ENCODE data around the gene CRYBG3.

Gene CRYBG3

GRCh38 chr3:97956051-97956450, 134.2 kb downstream of the CRYBG3 start:
- Histone ChIP-seq H3K4me1 (ENCODE audit: control insufficient read depth, insufficient read depth, low read depth, low read length) (peaks cover 6% of the 10 kb centered on the region), H3K79me1 (replicated peaks; ENCODE audit: low read length, poor library complexity, severe bottlenecking) (peaks cover 2% of the 10 kb centered on the region), H3K27me3 (ENCODE audit: control insufficient read depth in 1 of 2, insufficient read depth in 1 of 2, low read length in 2 of 2) (no peaks in the 10 kb centered on the region), H3K14ac (ENCODE audit: low read length in 2 of 2) (no peak overlapping the region), H2BK5ac (ENCODE audit: low read depth, low read length, poor library complexity, severe bottlenecking) (no peak overlapping the region), H3K4me3 (ENCODE audit: insufficient read depth in 1 of 2, low read depth in 1 of 2, low read length in 2 of 2) (no peak overlapping the region), H3K9me3 (ENCODE audit: control insufficient read depth, low read length) (no peaks in the 10 kb centered on the region), H3K4me2 (ENCODE audit: low read length, poor library complexity, severe bottlenecking) (no peak overlapping the region), H2BK12ac (ENCODE audit: low read length in 2 of 2) (no peak overlapping the region), H3K9ac (ENCODE audit: low read length) (no peak overlapping the region), H3K36me3 (ENCODE audit: control insufficient read depth in 1 of 2, insufficient read depth in 2 of 2, low read depth in 1 of 2, low read length in 2 of 2) (peaks cover 4 to 60% of the 10 kb centered on the region in 2 experiments), H4K91ac (ENCODE audit: low read length) (no peak overlapping the region), H3K4ac (ENCODE audit: low read depth in 1 of 2, low read length in 2 of 2) (no peak overlapping the region), H3K27ac (ENCODE audit: low read length, poor library complexity, severe bottlenecking) (no peak overlapping the region), H2BK15ac (ENCODE audit: low read depth, poor library complexity, severe bottlenecking) (no peak overlapping the region), H2AFZ (ENCODE audit: low read depth, low read length) (no peak overlapping the region), H2BK120ac (ENCODE audit: low read depth, low read length) (no peak overlapping the region), H2AK5ac (ENCODE audit: low read length, severe bottlenecking) (no peak overlapping the region), H4K8ac (ENCODE audit: low read length) (no peak overlapping the region), H3K23ac (ENCODE audit: low read length in 2 of 2) (no peak overlapping the region), H3K18ac (ENCODE audit: low read depth in 1 of 2, low read length in 2 of 2) (no peak overlapping the region)
- DNase-seq, result no peak
- 78% methylated on average over 3 of the region's 3 CpGs for WGBS

- no peak overlapping the region for H2BK5ac ChIP-seq (ENCODE audit: low read depth, low read length, poor library complexity, severe bottlenecking)
- no peak overlapping the region for H3K27ac ChIP-seq (ENCODE audit: low read length, poor library complexity, severe bottlenecking)
- H2BK15ac ChIP-seq (ENCODE audit: low read depth, poor library complexity, severe bottlenecking), result no peak overlapping the region
- no peak overlapping the region for H2AFZ ChIP-seq (ENCODE audit: low read depth, low read length)
- H2BK12ac ChIP-seq (ENCODE audit: low read length in 2 of 2), result no peak overlapping the region
- H3K23ac ChIP-seq (ENCODE audit: low read length in 2 of 2), result no peak overlapping the region
- 90% methylated on average over 8 of the region's 8 CpGs for WGBS
- H3K4me3 ChIP-seq (ENCODE audit: insufficient read depth in 1 of 2, low read depth in 1 of 2, low read length in 2 of 2), result no peak overlapping the region
- no peak overlapping the region for H3K9ac ChIP-seq (ENCODE audit: low read length)
- peaks cover 4 to 50% of the 10 kb centered on the region in 2 experiments for H3K36me3 ChIP-seq (ENCODE audit: control insufficient read depth in 1 of 2, insufficient read depth in 2 of 2, low read depth in 1 of 2, low read length in 2 of 2)
- H3K4me2 ChIP-seq (ENCODE audit: low read length, poor library complexity, severe bottlenecking), result no peak overlapping the region
- H3K18ac ChIP-seq (ENCODE audit: low read depth in 1 of 2, low read length in 2 of 2), result no peak overlapping the region
- H2BK120ac ChIP-seq (ENCODE audit: low read depth, low read length), result no peak overlapping the region
- no peak overlapping the region for H3K14ac ChIP-seq (ENCODE audit: low read length in 2 of 2)
- H3K4ac ChIP-seq (ENCODE audit: low read depth in 1 of 2, low read length in 2 of 2), result no peak overlapping the region
- H4K91ac ChIP-seq (ENCODE audit: low read length), result no peak overlapping the region
- H3K9me3 ChIP-seq (ENCODE audit: control insufficient read depth, low read length), result no peaks in the 10 kb centered on the region
- H3K27me3 ChIP-seq (ENCODE audit: control insufficient read depth in 1 of 2, insufficient read depth in 1 of 2, low read length in 2 of 2), result no peaks in the 10 kb centered on the region
- no peak overlapping the region for H4K8ac ChIP-seq (ENCODE audit: low read length)
- H2AK5ac ChIP-seq (ENCODE audit: low read length, severe bottlenecking), result no peak overlapping the region
- peaks cover 7% of the 10 kb centered on the region for H3K79me1 ChIP-seq (replicated peaks; ENCODE audit: low read length, poor library complexity, severe bottlenecking)
- DNase-seq, result peak; percentile 77
- peaks cover 6% of the 10 kb centered on the region for H3K4me1 ChIP-seq (ENCODE audit: control insufficient read depth, insufficient read depth, low read depth, low read length)
These were observed 136.0 kb downstream of the CRYBG3 start for GRCh38 chr3:97957617-97958311.

- H3K4me2 ChIP-seq (ENCODE audit: low read length, poor library complexity, severe bottlenecking), result no peak overlapping the region
- H4K8ac ChIP-seq (ENCODE audit: low read length), result no peak overlapping the region
- no peak overlapping the region for H3K4ac ChIP-seq (ENCODE audit: low read depth in 1 of 2, low read length in 2 of 2)
- no peaks in the 10 kb centered on the region for H3K27me3 ChIP-seq (ENCODE audit: control insufficient read depth in 1 of 2, insufficient read depth in 1 of 2, low read length in 2 of 2)
- H3K36me3 ChIP-seq (ENCODE audit: control insufficient read depth in 1 of 2, insufficient read depth in 2 of 2, low read depth in 1 of 2, low read length in 2 of 2), result peaks cover 4 to 50% of the 10 kb centered on the region in 2 experiments
- no peak overlapping the region for H3K23ac ChIP-seq (ENCODE audit: low read length in 2 of 2)
- no peaks in the 10 kb centered on the region for H3K9me3 ChIP-seq (ENCODE audit: control insufficient read depth, low read length)
- no peak overlapping the region for H2BK5ac ChIP-seq (ENCODE audit: low read depth, low read length, poor library complexity, severe bottlenecking)
- H3K9ac ChIP-seq (ENCODE audit: low read length), result no peak overlapping the region
- H3K18ac ChIP-seq (ENCODE audit: low read depth in 1 of 2, low read length in 2 of 2), result no peak overlapping the region
- H3K4me3 ChIP-seq (ENCODE audit: insufficient read depth in 1 of 2, low read depth in 1 of 2, low read length in 2 of 2), result no peak overlapping the region
- DNase-seq, result peak; percentile 43
- no peak overlapping the region for H2BK12ac ChIP-seq (ENCODE audit: low read length in 2 of 2)
- no peak overlapping the region for H3K27ac ChIP-seq (ENCODE audit: low read length, poor library complexity, severe bottlenecking)
- H2BK15ac ChIP-seq (ENCODE audit: low read depth, poor library complexity, severe bottlenecking), result no peak overlapping the region
- no peak overlapping the region for H3K14ac ChIP-seq (ENCODE audit: low read length in 2 of 2)
- peaks cover 6% of the 10 kb centered on the region for H3K4me1 ChIP-seq (ENCODE audit: control insufficient read depth, insufficient read depth, low read depth, low read length)
- H3K79me1 ChIP-seq (replicated peaks; ENCODE audit: low read length, poor library complexity, severe bottlenecking), result peaks cover 7% of the 10 kb centered on the region
- no peak overlapping the region for H2AFZ ChIP-seq (ENCODE audit: low read depth, low read length)
- H2AK5ac ChIP-seq (ENCODE audit: low read length, severe bottlenecking), result no peak overlapping the region
- 100% methylated on average over 2 of the region's 2 CpGs for WGBS
- H2BK120ac ChIP-seq (ENCODE audit: low read depth, low read length), result no peak overlapping the region
- H4K91ac ChIP-seq (ENCODE audit: low read length), result no peak overlapping the region
These were observed 136.6 kb downstream of the CRYBG3 start for GRCh38 chr3:97958396-97958795.

GRCh38 chr3:97958796-97959195, 137.0 kb downstream of the CRYBG3 start:
- DNase-seq, result no peak
- no peak overlapping the region for H3K4me2 ChIP-seq (ENCODE audit: low read length, poor library complexity, severe bottlenecking)
- no peak overlapping the region for H3K27ac ChIP-seq (ENCODE audit: low read length, poor library complexity, severe bottlenecking)
- H3K9ac ChIP-seq (ENCODE audit: low read length), result no peak overlapping the region
- no peaks in the 10 kb centered on the region for H3K9me3 ChIP-seq (ENCODE audit: control insufficient read depth, low read length)
- no peaks in the 10 kb centered on the region for H3K27me3 ChIP-seq (ENCODE audit: control insufficient read depth in 1 of 2, insufficient read depth in 1 of 2, low read length in 2 of 2)
- no peak overlapping the region for H2BK12ac ChIP-seq (ENCODE audit: low read length in 2 of 2)
- H2BK5ac ChIP-seq (ENCODE audit: low read depth, low read length, poor library complexity, severe bottlenecking), result no peak overlapping the region
- H3K4me1 ChIP-seq (ENCODE audit: control insufficient read depth, insufficient read depth, low read depth, low read length), result peaks cover 6% of the 10 kb centered on the region
- peaks cover 4 to 49% of the 10 kb centered on the region in 2 experiments for H3K36me3 ChIP-seq (ENCODE audit: control insufficient read depth in 1 of 2, insufficient read depth in 2 of 2, low read depth in 1 of 2, low read length in 2 of 2)
- H3K4me3 ChIP-seq (ENCODE audit: insufficient read depth in 1 of 2, low read depth in 1 of 2, low read length in 2 of 2), result no peak overlapping the region
- no peak overlapping the region for H2BK15ac ChIP-seq (ENCODE audit: low read depth, poor library complexity, severe bottlenecking)
- H3K14ac ChIP-seq (ENCODE audit: low read length in 2 of 2), result no peak overlapping the region
- H4K8ac ChIP-seq (ENCODE audit: low read length), result no peak overlapping the region
- 91% methylated on average over 9 of the region's 9 CpGs for WGBS
- no peak overlapping the region for H3K23ac ChIP-seq (ENCODE audit: low read length in 2 of 2)
- peaks cover 7% of the 10 kb centered on the region for H3K79me1 ChIP-seq (replicated peaks; ENCODE audit: low read length, poor library complexity, severe bottlenecking)
- H2AFZ ChIP-seq (ENCODE audit: low read depth, low read length), result no peak overlapping the region
- H3K18ac ChIP-seq (ENCODE audit: low read depth in 1 of 2, low read length in 2 of 2), result no peak overlapping the region
- no peak overlapping the region for H2AK5ac ChIP-seq (ENCODE audit: low read length, severe bottlenecking)
- H3K4ac ChIP-seq (ENCODE audit: low read depth in 1 of 2, low read length in 2 of 2), result no peak overlapping the region
- H2BK120ac ChIP-seq (ENCODE audit: low read depth, low read length), result no peak overlapping the region
- no peak overlapping the region for H4K91ac ChIP-seq (ENCODE audit: low read length)
